ENCODE measurements around the gene SLC27A4. TPM values are rescaled to one million over a fixed set of nuclear protein-coding genes. Genes with fewer than 3 reads are reported as not detected.

SLC27A4 gene
- polyA plus RNA-seq, 2 of the 4 experiments (the other 2 are of a cell fraction), result 14.5 to 27.0 TPM

DNA sequence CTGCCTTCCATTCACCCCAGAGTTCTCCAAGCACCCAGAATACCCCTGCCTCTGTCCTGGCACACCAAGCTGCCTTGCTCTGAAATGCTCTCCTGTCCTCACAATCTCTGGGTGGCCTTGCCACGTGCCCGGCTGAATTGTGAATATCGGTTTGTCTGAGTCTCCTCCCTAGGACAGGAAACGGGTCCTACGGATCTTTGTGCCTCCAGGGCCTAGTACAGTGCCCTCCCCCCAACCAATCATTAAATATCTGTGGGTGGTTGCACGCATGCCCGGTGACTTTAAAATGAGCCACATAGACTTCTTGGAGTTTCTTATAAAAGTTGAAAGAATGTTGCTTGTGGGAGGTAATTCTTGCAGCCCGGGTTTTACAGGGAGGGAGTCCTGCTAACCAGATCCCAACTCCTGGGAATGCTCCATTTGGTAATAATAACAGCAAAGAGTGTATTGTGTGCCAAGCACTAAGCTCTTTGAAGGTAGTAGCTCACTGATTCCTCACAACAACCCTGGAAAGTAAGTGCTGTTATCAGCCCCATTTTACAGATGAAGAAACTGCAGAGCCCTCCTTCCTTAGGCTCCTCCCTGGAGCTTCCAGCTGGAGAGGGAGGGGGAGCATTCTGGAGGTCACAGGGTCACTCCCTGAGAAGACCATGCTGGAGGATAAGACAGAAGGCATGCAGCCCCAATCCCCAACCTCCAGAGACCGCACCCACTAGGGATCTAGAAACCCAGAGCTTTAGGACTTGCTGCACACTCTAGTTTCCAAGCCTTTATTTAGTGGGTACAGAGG lies 54.2 kb downstream of the SLC27A4 start:
- TF ChIP-seq, protein P1, sequence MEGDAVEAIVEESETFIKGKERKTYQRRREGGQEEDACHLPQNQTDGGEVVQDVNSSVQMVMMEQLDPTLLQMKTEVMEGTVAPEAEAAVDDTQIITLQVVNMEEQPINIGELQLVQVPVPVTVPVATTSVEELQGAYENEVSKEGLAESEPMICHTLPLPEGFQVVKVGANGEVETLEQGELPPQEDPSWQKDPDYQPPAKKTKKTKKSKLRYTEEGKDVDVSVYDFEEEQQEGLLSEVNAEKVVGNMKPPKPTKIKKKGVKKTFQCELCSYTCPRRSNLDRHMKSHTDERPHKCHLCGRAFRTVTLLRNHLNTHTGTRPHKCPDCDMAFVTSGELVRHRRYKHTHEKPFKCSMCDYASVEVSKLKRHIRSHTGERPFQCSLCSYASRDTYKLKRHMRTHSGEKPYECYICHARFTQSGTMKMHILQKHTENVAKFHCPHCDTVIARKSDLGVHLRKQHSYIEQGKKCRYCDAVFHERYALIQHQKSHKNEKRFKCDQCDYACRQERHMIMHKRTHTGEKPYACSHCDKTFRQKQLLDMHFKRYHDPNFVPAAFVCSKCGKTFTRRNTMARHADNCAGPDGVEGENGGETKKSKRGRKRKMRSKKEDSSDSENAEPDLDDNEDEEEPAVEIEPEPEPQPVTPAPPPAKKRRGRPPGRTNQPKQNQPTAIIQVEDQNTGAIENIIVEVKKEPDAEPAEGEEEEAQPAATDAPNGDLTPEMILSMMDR (IDR thresholded peaks at IDR 0.05), result no peak
- TF ChIP-seq POLR2A (IDR thresholded peaks at IDR 0.05; ENCODE audit: low read length), result no peak
- no peak for TF ChIP-seq CEBPB (IDR thresholded peaks at IDR 0.05)
- TF ChIP-seq ZFP36 (IDR thresholded peaks at IDR 0.05; ENCODE audit: borderline replicate concordance, partially characterized antibody), result no peak
- TF ChIP-seq ZNF302 (CRISPR knock-in tag; IDR thresholded peaks at IDR 0.05), result no peak
- no peak for TF ChIP-seq EP300 (IDR thresholded peaks at IDR 0.05)
- TF ChIP-seq FOSB (CRISPR knock-in tag; IDR thresholded peaks at IDR 0.05), result no peak
- TF ChIP-seq SREBF2 (IDR thresholded peaks at IDR 0.05), result no peak
- no peak for TF ChIP-seq NPAS2 (CRISPR knock-in tag; IDR thresholded peaks at IDR 0.05; ENCODE audit: borderline replicate concordance)
- no peak for TF ChIP-seq POLR2AphosphoS2 (conservative IDR thresholded peaks at IDR 0.05; ENCODE audit: low read length)
- TF ChIP-seq RFX5 (IDR thresholded peaks at IDR 0.05), result no peak
- TF ChIP-seq ESRRA (IDR thresholded peaks at IDR 0.05; ENCODE audit: borderline replicate concordance, low read length), result no peak
- TF ChIP-seq, protein P2, sequence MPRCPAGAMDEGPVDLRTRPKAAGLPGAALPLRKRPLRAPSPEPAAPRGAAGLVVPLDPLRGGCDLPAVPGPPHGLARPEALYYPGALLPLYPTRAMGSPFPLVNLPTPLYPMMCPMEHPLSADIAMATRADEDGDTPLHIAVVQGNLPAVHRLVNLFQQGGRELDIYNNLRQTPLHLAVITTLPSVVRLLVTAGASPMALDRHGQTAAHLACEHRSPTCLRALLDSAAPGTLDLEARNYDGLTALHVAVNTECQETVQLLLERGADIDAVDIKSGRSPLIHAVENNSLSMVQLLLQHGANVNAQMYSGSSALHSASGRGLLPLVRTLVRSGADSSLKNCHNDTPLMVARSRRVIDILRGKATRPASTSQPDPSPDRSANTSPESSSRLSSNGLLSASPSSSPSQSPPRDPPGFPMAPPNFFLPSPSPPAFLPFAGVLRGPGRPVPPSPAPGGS (IDR thresholded peaks at IDR 0.05), result no peak
- TF ChIP-seq SMC3 (IDR thresholded peaks at IDR 0.05), result no peak
- no peak for TF ChIP-seq JUNB (IDR thresholded peaks at IDR 0.05)
- TF ChIP-seq HEYL (CRISPR knock-in tag; IDR thresholded peaks at IDR 0.05), result no peak
- TF ChIP-seq FOSL2 (IDR thresholded peaks at IDR 0.05), result no peak
- TF ChIP-seq FOSL2 (CRISPR knock-in tag; IDR thresholded peaks at IDR 0.05), result no peak
- 76% methylated on average over 9 of the region's 9 CpGs for WGBS (ENCODE audit: missing lambda C conversion rate)
- Histone ChIP-seq H3K4me3 (no peak overlapping the region), H3K4me1 (no peaks in the 10 kb centered on the region), H3K9me3 (no peaks in the 10 kb centered on the region), H3K27ac (no peak overlapping the region), H3K4me2 (no peak overlapping the region)
- ChIA-PET POLR2A (no interaction called here), CTCF (interaction anchor here (0.6 to 1.5 kb wide), 6 partner anchors 8 to 99 kb away, joined by 3 to 6 read pairs (median 3); no protein-coding TSS in a partner anchor)
- FAIRE-seq, result no peak
- no peak for ATAC-seq
- DNase-seq (ENCODE audit: low read depth in 1 of 2, low spot score in 1 of 2), result no peak

GRCh38 chr9:128396970-128397613 lies 56.8 kb downstream of the SLC27A4 start:
- WGBS (ENCODE audit: missing lambda C conversion rate), result 54% methylated on average over 19 of the region's 19 CpGs

More at GRCh38 chr9:128396970-128397613, 56.8 kb downstream of the SLC27A4 start:
- Histone ChIP-seq H3K9me3 (no peaks in the 10 kb centered on the region), H3K4me3 (no peak overlapping the region), H3K4me2 (no peak overlapping the region), H3K4me1 (no peaks in the 10 kb centered on the region), H3K27ac (no peak overlapping the region)
- ChIA-PET CTCF (interaction anchor here (0.5 to 2.0 kb wide), 11 partner anchors 13 to 734 kb away, joined by 3 to 8 read pairs (median 4); partner anchors contain the start of gene URM1), POLR2A (no interaction called here)
- peak; percentile 44 to 51; a peak in 4 of 6 replicates for ATAC-seq
- no peak for DNase-seq (ENCODE audit: low read depth in 1 of 2, low spot score in 1 of 2)
- TF ChIP-seq HDAC2 (IDR thresholded peaks at IDR 0.05) (no peak), POLR2AphosphoS2 (conservative IDR thresholded peaks at IDR 0.05; ENCODE audit: low read length) (no peak), PBX3 (IDR thresholded peaks at IDR 0.05) (no peak), REST (IDR thresholded peaks at IDR 0.05) (no peak), SMC3 (IDR thresholded peaks at IDR 0.05) (no peak), RFX5 (IDR thresholded peaks at IDR 0.05) (no peak)
- TF ChIP-seq, protein P3, sequence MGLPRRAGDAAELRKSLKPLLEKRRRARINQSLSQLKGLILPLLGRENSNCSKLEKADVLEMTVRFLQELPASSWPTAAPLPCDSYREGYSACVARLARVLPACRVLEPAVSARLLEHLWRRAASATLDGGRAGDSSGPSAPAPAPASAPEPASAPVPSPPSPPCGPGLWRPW (IDR thresholded peaks at IDR 0.05), result no peak
- FAIRE-seq, result no peak

All from A549 (cell line).